Calu3 (cell line): ENCODE results near the gene LUZP1. TPM values are rescaled to one million over a fixed set of nuclear protein-coding genes. Genes with fewer than 3 reads are reported as not detected.

Experiments used
- BruUV-seq: library from RNA; stranded (reverse); fragments of 400-500 nt; replicated peaks from 2 replicates; lab custom pipeline; 2021; lab: Mats Ljungman, UMichigan
- CTCF ChIA-PET: fragments of 300-600 bp; sonication (Branson Sonifier 250); formaldehyde crosslinking; loops from one replicate; lab custom pipeline; 2022; ENCODE audit warnings: antibody characterized with exemption; lab: Charles Lee
- DNase-seq: peaks from one replicate; pipeline ENCODE4 v3.0.0; 2022
- H3K27ac Mint-ChIP-seq: one replicate; pipeline ENCODE4 v1.8.0; 2022; ENCODE audit warnings: mixed read lengths; ENCODE audit not compliant: unreplicated experiment
- H3K27me3 Mint-ChIP-seq: one replicate; pipeline ENCODE4 v1.8.0; 2022; ENCODE audit warnings: mixed read lengths; ENCODE audit not compliant: unreplicated experiment
- H3K36me3 Mint-ChIP-seq: one replicate; pipeline ENCODE4 v1.8.0; 2022; ENCODE audit warnings: mild to moderate bottlenecking, moderate library complexity, mixed read lengths; ENCODE audit not compliant: insufficient read depth, unreplicated experiment
- H3K4me1 Mint-ChIP-seq: one replicate; pipeline ENCODE4 v1.8.0; 2022; ENCODE audit warnings: mild to moderate bottlenecking, low read depth, mixed read lengths; ENCODE audit not compliant: unreplicated experiment
- H3K4me3 Mint-ChIP-seq: one replicate; pipeline ENCODE4 v1.8.0; 2022; ENCODE audit warnings: mild to moderate bottlenecking, low read depth, moderate library complexity, mixed read lengths; ENCODE audit not compliant: unreplicated experiment
- H3K9me3 Mint-ChIP-seq: one replicate; pipeline ENCODE4 v1.8.0; 2022; ENCODE audit warnings: low read depth, mixed read lengths; ENCODE audit not compliant: unreplicated experiment
- CTCF ChIP-seq: fragments of 200-600 bp; IDR thresholded peaks from one replicate; pipeline ENCODE4 v1.8.0; 2022; ENCODE audit warnings: antibody characterized with exemption; ENCODE audit not compliant: unreplicated experiment
- intact Hi-C: fragments of 100-400 bp; cut with micrococcal nuclease; formaldehyde crosslinking; loops from one replicate; pipeline ENCODE4 v1.10.0; 2022; ENCODE audit not compliant: unreplicated experiment
- total RNA-seq: library from RNA; stranded (reverse); gene quantifications from 2 replicates; pipeline ENCODE4 v1.2.3, GENCODE V29; 2022

Gene LUZP1
- total RNA-seq, 1 experiment from 2014 or later = 17.4 TPM

DNA sequence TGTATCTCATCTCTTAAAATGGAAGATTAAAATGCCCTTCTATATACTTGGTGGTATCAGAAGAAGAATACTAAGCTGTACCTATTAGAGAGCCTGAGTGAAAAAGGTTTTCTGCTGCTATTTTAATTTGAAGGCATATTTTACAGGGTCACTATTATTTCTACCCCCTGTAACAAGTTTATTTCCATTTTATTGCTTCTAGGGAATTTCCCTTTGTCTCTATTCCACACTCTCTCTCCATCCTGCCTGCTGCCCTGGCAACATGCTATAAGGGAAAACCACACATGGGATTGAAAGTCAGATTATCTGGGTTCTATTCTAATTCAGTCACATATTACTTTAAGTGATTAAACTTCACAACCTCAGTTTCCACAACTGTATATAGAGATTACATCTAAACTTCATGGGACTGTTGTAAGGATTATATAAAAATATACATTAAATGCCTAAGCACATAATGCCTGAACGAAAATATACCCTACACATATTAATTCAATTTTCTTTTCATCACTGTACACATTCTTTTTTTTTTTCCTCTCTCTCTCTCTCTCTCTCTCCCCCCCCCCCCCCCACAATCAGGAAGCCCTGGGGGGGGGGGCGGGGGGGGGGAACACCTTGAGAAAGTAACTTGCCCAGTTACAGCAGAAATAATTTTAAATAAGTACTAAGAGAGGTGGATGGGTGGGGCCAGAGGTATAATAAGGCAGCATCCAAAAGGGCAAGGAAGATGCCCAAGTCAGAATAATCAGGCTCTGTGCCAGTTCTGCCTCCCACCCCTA is 51.5 kb downstream of the LUZP1 start:
- CTCF ChIA-PET = no interaction called here
- no peak overlapping the region for H3K4me3 Mint-ChIP-seq
- no peaks in the 10 kb centered on the region for H3K27me3 Mint-ChIP-seq
- no peak overlapping the region for H3K27ac Mint-ChIP-seq
- no peaks in the 10 kb centered on the region for H3K9me3 Mint-ChIP-seq
- peaks cover 1% of the 10 kb centered on the region for H3K4me1 Mint-ChIP-seq
- H3K36me3 Mint-ChIP-seq = no peaks in the 10 kb centered on the region
- DNase-seq = no peak
- BruUV-seq = no TSS peak
- TF ChIP-seq CTCF = no peak
- intact Hi-C loops = no loop called here

GRCh38 chr1:23116216-23116836 is 52.3 kb downstream of the LUZP1 start:
- BruUV-seq = no TSS peak
- no peaks in the 10 kb centered on the region for H3K27me3 Mint-ChIP-seq
- TF ChIP-seq CTCF = no peak
- intact Hi-C loops = no loop called here
- DNase-seq = no peak
- H3K36me3 Mint-ChIP-seq = no peaks in the 10 kb centered on the region
- H3K9me3 Mint-ChIP-seq = no peaks in the 10 kb centered on the region
- no peaks in the 10 kb centered on the region for H3K4me1 Mint-ChIP-seq
- CTCF ChIA-PET = no interaction called here
- no peak overlapping the region for H3K4me3 Mint-ChIP-seq
- H3K27ac Mint-ChIP-seq = no peak overlapping the region

DNA sequence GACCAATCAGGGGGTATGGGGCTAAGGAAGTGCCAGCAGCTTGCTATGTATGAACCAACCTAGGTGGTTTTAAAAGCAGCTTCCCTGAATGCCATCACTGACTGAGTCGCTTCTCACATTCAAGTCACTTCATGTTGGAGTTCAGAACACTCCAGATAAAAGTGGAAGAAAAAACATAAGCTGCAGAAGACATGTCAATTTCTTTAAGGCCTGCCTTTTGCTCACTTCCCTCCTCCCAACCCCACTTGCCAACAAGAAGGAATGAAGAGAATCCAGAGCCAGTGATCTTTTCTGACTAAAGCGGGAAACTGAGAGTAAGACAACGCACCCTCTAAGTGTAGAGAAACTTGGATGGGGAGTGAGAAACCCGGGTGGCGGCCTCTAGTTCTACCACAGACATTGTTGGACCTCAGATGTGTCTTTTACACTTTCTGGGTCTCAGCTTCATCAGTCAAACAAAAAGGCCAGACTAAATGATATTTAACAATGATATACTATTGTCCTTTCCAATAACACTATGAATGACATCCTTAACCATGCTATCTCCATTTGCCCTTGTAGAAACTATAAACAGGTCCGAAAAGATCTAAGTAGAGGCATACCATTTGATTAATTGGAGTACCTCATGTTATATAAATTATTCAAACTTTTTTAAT is 54.1 kb downstream of the LUZP1 start:
- Mint-ChIP-seq H3K36me3 (no peaks in the 10 kb centered on the region), H3K4me3 (no peak overlapping the region), H3K27me3 (no peaks in the 10 kb centered on the region), H3K9me3 (no peaks in the 10 kb centered on the region), H3K4me1 (no peaks in the 10 kb centered on the region), H3K27ac (no peak overlapping the region)
- intact Hi-C loops = no loop called here
- no TSS peak for BruUV-seq
- no peak for TF ChIP-seq CTCF
- CTCF ChIA-PET = no interaction called here
- DNase-seq = no peak

DNA sequence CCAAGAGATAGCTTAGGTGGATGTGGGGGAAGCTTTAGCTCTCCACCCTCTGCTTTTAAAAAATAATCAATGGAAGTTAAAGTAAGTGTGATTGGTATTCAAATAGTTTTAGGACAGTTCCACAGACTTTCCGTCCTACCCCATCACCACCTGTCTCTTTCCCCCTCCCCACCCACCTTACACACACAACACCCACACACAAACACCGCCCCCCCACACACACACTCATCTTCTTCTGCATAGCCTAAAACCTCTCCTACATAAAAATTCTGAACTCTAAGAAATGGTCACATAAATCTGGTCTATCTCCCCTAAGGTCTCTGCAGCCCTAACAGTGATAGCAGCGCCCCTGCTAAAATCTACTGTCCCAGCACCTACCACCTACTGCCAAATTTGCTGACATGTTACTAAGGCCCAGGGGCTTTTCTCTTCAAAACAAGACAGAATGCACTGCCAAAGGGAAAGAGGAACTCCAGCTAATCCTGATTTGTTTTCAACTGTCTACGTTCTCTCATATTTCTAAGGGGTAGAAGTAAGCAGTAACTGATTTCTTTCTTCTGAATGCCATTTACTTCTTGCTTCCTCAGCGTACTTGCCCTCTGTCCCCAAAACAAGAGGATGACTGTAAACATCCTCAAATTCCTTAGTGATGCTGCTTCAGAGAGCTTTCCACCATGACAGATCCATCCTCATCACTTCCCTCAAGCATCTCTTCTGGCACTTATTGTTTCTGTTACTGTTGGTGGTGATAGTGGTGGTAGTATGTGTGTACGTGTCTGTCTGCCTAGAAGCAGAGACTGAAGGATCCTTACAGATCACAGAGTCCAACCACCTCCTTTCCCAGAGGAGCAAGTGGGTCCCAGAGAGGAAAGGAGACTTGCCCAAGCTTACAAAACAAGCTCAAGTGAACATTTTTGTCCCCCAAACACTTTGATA is 56.8 kb downstream of the LUZP1 start:
- Mint-ChIP-seq H3K4me1 (no peaks in the 10 kb centered on the region), H3K27ac (no peak overlapping the region), H3K9me3 (no peaks in the 10 kb centered on the region), H3K27me3 (no peaks in the 10 kb centered on the region), H3K4me3 (no peak overlapping the region), H3K36me3 (no peaks in the 10 kb centered on the region)
- CTCF ChIA-PET = interaction anchor here (0.7 kb wide), 1 partner anchor 171 kb away, joined by 9 read pairs; no protein-coding TSS in a partner anchor
- no peak for DNase-seq
- BruUV-seq = no TSS peak
- no peak for TF ChIP-seq CTCF
- intact Hi-C loops = no loop called here
